Peyer's patch (tissue), 4 donors: ENCODE results near the gene NRG4. TPM values are rescaled to one million over a fixed set of nuclear protein-coding genes. Genes with fewer than 3 reads are reported as not detected.

ENCODE experiments used
- DNase-seq, 3 donors: peaks; one replicate each; pipeline ENCODE4 v3.0.0-alpha.2; 2017 to 2019
- H3K27ac ChIP-seq, 4 donors: fragments of 200-600 bp; sonication (generic); one replicate each; pipeline ENCODE4 v1.5.1; 2016 to 2019
- H3K27me3 ChIP-seq, 2 donors: fragments of 200-600 bp; sonication (generic); one replicate each; pipeline ENCODE4 v1.5.1; 2019
- H3K36me3 ChIP-seq, 3 donors: fragments of 200-600 bp; sonication (generic); one replicate each; pipeline ENCODE4 v1.5.1; 2016 to 2019
- H3K4me1 ChIP-seq, 4 donors: fragments of 200-600 bp; sonication (generic); one replicate each; pipeline ENCODE4 v1.5.1; 2016 to 2019
- H3K4me3 ChIP-seq, 4 donors: fragments of 200-600 bp; sonication (generic); 1 replicate in 3 of 4; 2 replicates in 1 of 4; pipeline ENCODE4 v1.5.1; 2016 to 2019; ENCODE audit warnings: mild to moderate bottlenecking in 1 of 4
- H3K9me3 ChIP-seq, 4 donors: fragments of 200-600 bp; sonication (generic); one replicate each; pipeline ENCODE4 v1.5.1; 2016 to 2019; ENCODE audit warnings: mild to moderate bottlenecking in 1 of 4
- CTCF ChIP-seq, 6 experiments: fragments of 450-650 bp in 4 of 6; fragments of 200-600 bp in 2 of 6; sonication (generic) in 1 of 6; IDR thresholded peaks; one replicate each; pipeline ENCODE4 v1.5.1; 2017 to 2019; ENCODE audit warnings: antibody characterized with exemption in 6 of 6, mild to moderate bottlenecking in 3 of 6, moderate library complexity in 1 of 6
- POLR2A ChIP-seq, 2 donors: fragments of 450-650 bp; IDR thresholded peaks; one replicate each; pipeline ENCODE4 v1.5.1; 2017; ENCODE audit warnings: antibody characterized with exemption in 2 of 2, mild to moderate bottlenecking in 2 of 2, moderate library complexity in 2 of 2
- total RNA-seq, 4 donors: library from RNA; depleted of rRNA; stranded (reverse); fragments of >200 nt; gene quantifications; one replicate each; pipeline ENCODE4 v1.1.0, GENCODE V29; 2016

NRG4 gene
- total RNA-seq, 4 donors from 2014 or later = not detected

- no peaks in the 10 kb centered on the region for H3K36me3 ChIP-seq
- no peak overlapping the region for H3K27ac ChIP-seq
- H3K9me3 ChIP-seq = no peaks in the 10 kb centered on the region
- H3K27me3 ChIP-seq = no peaks in the 10 kb centered on the region
- H3K4me1 ChIP-seq = no peaks in the 10 kb centered on the region
- H3K4me3 ChIP-seq = no peak overlapping the region
- DNase-seq = no peak
- no peak for TF ChIP-seq POLR2A (IDR thresholded peaks at IDR 0.05)
These were observed 56.5 kb downstream of the NRG4 start for GRCh38 chr15:75955720-75956119.

GRCh38 chr15:75952525-75952924, 59.7 kb downstream of the NRG4 start:
- H3K27ac ChIP-seq = no peak overlapping the region
- no peak overlapping the region for H3K4me3 ChIP-seq
- H3K4me1 ChIP-seq = no peaks in the 10 kb centered on the region
- no peak for TF ChIP-seq POLR2A (IDR thresholded peaks at IDR 0.05)
- no peak for DNase-seq
- H3K9me3 ChIP-seq = no peaks in the 10 kb centered on the region
- H3K36me3 ChIP-seq = no peaks in the 10 kb centered on the region
- no peaks in the 10 kb centered on the region for H3K27me3 ChIP-seq

DNA sequence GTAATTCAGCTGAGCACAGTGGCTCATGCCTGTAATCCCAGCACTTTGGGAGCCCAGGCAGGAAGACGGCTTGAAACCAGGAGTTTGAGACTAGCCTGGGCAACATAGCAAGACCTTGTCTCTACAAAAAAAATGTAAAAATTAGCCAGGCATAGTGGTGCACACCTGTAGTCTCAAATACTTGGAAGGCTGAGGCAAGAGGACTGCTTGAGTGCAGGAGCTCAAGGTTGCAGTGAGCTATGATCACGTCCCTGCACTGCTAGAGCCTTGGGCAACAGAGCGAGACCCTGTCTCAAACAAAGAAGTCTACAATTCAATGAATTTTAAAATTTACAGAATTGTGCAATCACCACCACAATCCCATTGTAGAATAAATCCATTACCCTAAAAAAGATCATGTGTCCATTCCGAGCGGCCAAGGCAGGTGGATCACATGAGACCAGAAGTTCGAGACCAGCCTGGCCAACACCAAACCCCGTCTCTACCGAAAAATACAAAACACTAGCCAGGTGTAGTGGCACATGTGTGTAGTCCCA, 63.4 kb downstream of the NRG4 start:
- no peaks in the 10 kb centered on the region for H3K9me3 ChIP-seq
- H3K27ac ChIP-seq = no peak overlapping the region
- TF ChIP-seq CTCF (IDR thresholded peaks at IDR 0.05) = no peak
- no peak for TF ChIP-seq POLR2A (IDR thresholded peaks at IDR 0.05)
- H3K36me3 ChIP-seq = no peaks in the 10 kb centered on the region
- no peaks in the 10 kb centered on the region for H3K27me3 ChIP-seq
- no peak for DNase-seq
- no peak overlapping the region for H3K4me3 ChIP-seq
- no peaks in the 10 kb centered on the region for H3K4me1 ChIP-seq

- no peak for DNase-seq
- Histone ChIP-seq H3K36me3 (no peaks in the 10 kb centered on the region), H3K4me3 (no peak overlapping the region), H3K9me3 (no peaks in the 10 kb centered on the region), H3K27me3 (no peaks in the 10 kb centered on the region), H3K4me1 (no peaks in the 10 kb centered on the region), H3K27ac (no peak overlapping the region)
- TF ChIP-seq POLR2A (IDR thresholded peaks at IDR 0.05) = no peak
- TF ChIP-seq CTCF (IDR thresholded peaks at IDR 0.05) = no peak
These were observed 65.1 kb downstream of the NRG4 start for GRCh38 chr15:75947092-75947491.

DNA sequence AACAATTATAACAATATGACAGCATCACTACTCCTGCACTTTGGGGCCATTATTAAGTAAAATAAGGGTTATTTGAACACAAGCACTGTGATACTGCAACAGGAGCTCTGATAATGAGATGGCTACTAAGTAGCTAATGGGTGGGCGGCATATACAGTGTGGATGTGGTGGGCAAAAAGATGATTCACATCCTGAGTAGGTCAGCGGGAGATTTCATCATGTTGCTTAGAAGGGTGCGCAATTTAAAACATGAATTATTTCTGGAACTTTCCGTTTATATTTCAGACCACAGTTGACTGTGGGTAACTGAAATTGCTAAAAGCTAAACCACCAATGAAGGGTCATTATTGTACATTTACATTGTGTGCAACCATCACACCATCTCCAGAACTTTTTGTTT, 66.3 kb downstream of the NRG4 start:
- H3K27ac ChIP-seq = no peak overlapping the region
- H3K9me3 ChIP-seq = no peaks in the 10 kb centered on the region
- no peak for DNase-seq
- H3K4me3 ChIP-seq = no peak overlapping the region
- H3K4me1 ChIP-seq = no peaks in the 10 kb centered on the region
- TF ChIP-seq CTCF (IDR thresholded peaks at IDR 0.05) (no peak), POLR2A (IDR thresholded peaks at IDR 0.05) (no peak)
- H3K27me3 ChIP-seq = no peaks in the 10 kb centered on the region
- H3K36me3 ChIP-seq = no peaks in the 10 kb centered on the region

DNA sequence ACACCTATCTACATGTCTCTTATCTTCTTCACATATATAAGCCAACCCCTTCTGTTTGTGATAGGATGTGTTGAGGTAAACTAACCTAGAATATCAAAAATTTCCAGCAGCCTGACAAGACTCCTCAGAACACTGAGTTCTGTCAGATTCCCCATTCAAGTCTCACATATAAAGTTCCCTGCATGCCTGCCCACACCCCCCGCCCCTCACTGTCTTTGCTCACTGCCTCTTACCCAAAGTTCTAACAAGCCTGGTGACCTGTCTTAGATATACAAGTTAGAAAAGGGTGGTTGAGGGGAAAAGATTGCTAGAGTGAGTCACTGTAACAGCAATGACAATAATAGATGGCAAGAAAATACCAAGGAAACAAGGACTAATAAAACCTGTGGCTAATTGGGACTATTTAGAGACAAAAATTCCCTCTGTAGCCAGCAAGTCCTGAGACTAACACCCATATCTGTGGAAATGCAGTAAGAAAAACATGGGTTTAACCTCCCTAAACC, 68.5 kb downstream of the NRG4 start:
- Histone ChIP-seq H3K27me3 (no peaks in the 10 kb centered on the region), H3K27ac (no peak overlapping the region), H3K36me3 (no peaks in the 10 kb centered on the region), H3K4me1 (no peaks in the 10 kb centered on the region), H3K9me3 (no peaks in the 10 kb centered on the region), H3K4me3 (no peak overlapping the region)
- TF ChIP-seq POLR2A (IDR thresholded peaks at IDR 0.05) (no peak), CTCF (IDR thresholded peaks at IDR 0.05) (no peak)
- DNase-seq = no peak

- Histone ChIP-seq H3K9me3 (no peaks in the 10 kb centered on the region), H3K4me3 (no peak overlapping the region), H3K27ac (no peak overlapping the region), H3K27me3 (no peaks in the 10 kb centered on the region), H3K36me3 (no peaks in the 10 kb centered on the region), H3K4me1 (no peaks in the 10 kb centered on the region)
- DNase-seq = no peak
- no peak for TF ChIP-seq POLR2A (IDR thresholded peaks at IDR 0.05)
- TF ChIP-seq CTCF (IDR thresholded peaks at IDR 0.05) = no peak
These were observed 69.0 kb downstream of the NRG4 start for GRCh38 chr15:75943246-75943645.
